CMK (cell line): ENCODE data around the gene THADA.
A peak's percentile ranks its signal among the peaks of the same experiment; 100 is the strongest.
"Not testable (repeated sequence)": the region's sequence is repeated elsewhere in the genome, so short reads cannot be mapped to it uniquely, and the experiment has no call there.

Experiments
- DNase-seq: peaks from one replicate; pipeline ENCODE4 v3.0.0-alpha.2; 2010; ENCODE audit warnings: low read depth

THADA gene, protein sequence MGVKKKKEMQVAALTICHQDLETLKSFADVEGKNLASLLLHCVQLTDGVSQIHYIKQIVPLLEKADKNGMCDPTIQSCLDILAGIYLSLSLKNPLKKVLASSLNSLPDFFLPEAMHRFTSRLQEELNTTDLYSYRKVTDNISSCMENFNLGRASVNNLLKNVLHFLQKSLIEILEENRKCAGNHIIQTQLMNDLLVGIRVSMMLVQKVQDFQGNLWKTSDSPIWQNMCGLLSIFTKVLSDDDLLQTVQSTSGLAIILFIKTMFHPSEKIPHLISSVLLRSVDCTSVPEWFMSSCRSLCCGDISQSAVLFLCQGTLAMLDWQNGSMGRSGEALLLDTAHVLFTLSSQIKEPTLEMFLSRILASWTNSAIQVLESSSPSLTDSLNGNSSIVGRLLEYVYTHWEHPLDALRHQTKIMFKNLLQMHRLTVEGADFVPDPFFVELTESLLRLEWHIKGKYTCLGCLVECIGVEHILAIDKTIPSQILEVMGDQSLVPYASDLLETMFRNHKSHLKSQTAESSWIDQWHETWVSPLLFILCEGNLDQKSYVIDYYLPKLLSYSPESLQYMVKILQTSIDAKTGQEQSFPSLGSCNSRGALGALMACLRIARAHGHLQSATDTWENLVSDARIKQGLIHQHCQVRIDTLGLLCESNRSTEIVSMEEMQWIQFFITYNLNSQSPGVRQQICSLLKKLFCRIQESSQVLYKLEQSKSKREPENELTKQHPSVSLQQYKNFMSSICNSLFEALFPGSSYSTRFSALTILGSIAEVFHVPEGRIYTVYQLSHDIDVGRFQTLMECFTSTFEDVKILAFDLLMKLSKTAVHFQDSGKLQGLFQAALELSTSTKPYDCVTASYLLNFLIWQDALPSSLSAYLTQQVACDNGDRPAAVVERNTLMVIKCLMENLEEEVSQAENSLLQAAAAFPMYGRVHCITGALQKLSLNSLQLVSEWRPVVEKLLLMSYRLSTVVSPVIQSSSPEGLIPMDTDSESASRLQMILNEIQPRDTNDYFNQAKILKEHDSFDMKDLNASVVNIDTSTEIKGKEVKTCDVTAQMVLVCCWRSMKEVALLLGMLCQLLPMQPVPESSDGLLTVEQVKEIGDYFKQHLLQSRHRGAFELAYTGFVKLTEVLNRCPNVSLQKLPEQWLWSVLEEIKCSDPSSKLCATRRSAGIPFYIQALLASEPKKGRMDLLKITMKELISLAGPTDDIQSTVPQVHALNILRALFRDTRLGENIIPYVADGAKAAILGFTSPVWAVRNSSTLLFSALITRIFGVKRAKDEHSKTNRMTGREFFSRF (N-terminal part only)

DNA sequence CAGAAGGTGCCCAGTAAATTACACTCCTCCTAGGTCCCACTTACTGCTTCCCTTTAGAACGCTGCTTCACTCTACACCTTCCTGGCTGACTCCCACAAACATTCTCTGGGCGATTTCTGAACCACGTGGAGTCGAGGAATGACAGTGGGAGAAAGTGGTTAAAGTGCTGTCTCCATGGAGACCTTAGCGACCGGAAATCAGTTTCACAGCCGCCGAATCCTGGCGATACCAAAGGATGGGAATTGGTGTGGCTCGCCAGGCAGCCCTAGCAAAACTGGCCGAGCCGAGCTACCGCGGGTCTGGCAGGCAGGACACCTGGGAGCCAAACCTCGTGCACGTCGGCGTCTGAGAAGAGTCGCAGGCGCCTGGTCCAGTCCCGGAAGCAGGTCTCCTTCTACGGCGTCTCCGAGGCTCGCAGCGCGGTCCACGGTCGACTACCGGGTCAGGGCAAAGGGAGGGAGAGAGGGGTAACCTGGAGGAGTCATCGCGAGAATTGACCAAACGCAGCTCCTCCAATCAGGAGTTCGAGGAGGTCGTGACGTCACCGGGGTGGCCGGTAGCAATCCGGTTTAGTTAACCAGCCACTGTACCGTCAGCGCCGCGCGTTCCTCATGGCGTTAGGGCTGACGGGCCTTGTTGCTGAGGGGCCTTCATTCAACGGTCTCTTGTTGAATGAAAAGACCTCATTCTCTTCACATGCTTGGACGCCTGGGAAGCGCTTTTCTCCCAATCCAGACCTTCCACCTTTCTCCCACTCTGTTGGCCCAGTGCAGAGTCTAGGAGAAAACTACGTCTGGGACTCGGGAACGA is at the start of gene THADA:
Gene THADA, minus strand, starts transcription at position 436 of the 810 bp plus-strand sequence. CDS start 3,646 bp downstream, outside the sequence.
- peak; percentile 95 for DNase-seq

DNA sequence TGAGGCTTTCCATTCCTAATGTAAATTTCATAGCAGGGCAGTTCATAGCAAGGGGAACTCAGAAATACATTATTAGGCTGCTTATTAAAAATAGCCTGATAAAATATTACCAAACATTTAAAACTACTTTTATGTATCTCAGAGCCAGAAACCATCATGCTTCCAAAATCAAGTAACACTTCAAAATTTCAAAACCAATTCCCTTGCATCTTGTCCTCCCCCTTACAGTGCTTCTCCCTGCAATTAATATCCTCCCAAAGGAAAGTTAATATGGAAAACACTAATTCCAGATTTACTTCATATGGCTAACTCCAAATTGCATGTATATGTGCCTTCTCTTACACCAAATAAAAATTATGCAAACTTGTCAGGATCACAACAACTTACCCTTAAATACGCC is 47.8 kb upstream of the THADA start:
- DNase-seq: no peak

DNA sequence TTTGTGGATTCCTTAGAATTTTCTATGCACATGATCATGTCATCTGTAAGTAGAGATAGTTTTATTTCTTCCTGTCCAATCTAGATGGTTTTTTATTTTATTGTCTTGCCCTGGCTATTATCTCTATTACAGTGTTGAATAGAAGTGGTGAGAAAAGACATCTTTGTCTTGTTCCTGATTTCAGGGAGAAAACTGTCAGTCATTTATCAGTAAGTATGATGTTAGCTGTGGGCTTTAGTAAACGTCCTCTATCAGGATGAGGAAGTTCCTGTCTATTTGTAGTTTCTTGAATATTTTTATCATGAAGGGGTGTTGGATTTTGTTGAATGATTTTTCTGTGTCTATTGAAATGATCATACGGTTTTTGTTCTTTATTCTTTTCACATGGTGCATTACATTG is 46.5 kb upstream of the THADA start:
- DNase-seq: no peak

DNA sequence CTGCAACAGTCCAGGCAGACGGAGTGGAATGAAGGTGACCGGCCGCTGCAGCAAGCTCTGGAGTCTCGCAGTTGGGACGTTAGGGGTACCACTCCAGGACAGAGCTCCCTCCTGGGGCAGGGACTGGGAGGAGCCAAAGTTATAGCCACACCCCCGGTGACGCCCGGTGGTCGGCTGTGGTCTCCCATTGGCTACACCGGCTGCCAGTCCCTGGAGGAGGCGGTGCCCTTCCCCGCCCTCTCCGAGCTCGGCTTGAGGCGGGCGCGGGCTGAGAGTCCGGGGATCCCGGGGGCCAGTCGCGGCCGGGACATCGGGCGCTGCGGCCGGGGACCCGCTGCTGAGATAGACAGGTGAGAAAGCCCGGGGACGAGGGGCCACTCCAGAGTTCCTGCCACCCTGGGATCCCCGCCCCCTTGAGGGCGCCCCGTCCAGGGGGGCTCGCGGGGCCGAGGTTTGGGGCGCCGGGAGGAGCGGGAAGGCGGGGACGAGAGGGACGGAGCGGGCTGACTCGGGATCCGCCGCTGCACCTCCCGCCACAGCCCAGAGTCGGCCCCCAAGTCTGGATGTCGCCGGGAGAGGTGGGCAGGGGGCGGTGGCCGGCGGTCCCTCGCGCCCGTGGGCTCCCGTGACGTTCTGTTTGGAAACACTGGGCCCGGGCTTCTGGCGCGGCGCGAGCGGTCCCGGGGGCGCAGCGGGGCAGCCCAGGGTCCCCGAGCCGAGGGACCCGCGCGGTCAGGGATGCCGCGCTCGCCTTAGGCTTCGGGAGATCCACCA is 41.4 kb upstream of the THADA start, which contains the start of gene PLEKHH2:
Gene PLEKHH2, plus strand, starts transcription at position 231 of the 774 bp plus-strand sequence. CDS start 7,414 bp downstream, outside the sequence.
- peak; percentile 40 for DNase-seq

DNA sequence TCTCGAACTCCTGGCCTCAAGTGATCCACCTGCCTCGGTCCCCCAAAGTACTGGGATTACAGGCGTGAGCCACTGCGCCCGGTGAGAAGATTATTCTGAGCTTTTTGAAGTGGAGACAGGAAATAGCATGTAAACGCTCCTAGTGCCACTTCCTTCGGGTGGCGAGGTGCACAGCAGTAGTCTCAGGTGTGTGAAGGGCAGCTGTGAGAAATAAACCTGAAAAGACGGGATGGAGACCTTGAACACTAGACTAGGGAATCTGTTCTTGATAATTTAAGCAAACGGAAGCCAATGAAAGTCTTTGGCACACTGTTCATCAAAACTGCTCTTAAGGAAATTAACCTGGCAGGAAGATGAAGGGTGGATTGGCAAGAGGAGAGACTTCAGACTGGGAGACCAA is 40.8 kb upstream of the THADA start:
- DNase-seq: no peak

DNA sequence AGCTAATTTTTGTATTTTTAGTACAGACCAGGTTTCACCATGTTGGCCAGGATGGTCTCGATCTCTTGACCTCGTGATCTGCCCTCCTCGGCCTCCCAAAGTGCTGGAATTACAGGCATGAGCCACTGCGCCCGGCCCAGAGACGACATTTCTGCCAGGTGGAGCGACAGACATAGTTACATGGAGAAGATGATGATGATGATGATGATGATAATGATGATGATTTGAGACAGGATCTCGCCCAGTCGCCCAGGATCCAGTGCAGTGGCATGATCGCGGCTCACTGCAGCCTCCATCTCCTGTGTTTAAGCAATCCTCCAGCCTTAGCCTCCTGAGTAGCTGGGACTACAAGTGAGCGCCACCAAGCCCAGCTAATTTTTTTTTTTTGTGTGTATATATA is 40.3 kb upstream of the THADA start:
- not testable (repeated sequence) for DNase-seq

DNA sequence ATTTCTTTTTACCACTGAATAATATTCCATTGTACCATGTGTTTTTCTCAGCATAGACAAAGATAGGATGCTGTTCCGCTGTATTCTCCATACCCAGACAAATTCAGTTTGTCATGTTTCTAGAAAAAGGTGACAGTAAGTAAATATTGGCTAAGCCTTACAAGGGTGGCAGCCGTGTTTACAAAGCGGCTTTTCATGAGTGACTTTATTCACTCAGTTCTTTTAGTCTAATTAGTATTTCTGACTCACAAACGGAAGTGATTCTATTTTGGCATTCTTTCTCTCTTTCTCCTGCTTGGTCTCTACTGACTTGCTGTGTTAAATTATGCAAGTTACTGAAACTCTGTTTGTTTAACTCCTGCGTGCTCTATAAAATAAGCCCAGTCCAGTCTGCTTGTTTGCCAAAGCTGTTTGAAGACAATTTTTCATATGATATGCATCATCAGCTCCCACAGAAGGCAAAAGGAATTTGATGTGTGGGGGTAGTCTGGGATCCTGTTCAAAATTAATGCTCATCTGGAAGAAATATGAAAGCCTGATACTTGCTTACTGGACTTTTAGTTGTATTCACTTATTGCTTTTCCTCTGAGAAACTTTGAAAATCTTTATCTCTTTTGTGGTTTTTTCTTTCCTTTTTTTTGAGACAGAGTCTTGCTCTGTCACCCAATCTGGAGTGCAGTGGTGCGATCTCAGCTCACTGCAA is 38.9 kb upstream of the THADA start:
- DNase-seq: no peak

DNA sequence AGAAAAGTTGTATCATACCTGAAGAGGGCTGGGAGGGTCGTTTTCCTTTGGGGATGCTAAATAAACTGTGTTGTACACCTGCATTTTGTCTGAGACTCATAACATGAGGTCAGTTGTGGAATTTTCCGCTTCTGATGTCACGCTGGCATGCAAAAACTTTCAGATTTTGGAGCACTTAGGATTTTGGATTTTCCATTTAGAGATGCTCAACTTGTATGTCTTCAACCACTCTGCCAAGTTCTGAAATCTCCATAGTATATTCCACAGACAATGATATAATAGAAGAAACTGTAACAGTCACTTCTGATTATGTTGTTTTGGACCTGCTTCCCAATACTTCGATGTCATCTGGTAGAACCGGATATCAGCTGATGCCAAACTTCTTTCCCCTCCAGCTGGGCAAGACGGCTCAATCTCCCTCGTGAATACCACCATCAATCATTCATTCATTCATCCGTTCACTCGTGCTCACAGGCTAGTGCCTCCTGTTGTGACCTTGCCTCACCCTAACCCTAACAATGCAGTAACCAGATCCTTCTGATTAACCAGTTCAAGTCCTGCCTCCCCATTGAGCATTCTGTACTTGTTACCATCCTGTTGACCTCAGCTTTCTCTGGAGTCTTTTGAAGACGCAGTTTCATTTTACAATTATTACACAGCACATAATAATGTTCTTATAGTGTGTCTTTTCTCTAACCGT is 35.9 kb upstream of the THADA start:
- DNase-seq: no peak

DNA sequence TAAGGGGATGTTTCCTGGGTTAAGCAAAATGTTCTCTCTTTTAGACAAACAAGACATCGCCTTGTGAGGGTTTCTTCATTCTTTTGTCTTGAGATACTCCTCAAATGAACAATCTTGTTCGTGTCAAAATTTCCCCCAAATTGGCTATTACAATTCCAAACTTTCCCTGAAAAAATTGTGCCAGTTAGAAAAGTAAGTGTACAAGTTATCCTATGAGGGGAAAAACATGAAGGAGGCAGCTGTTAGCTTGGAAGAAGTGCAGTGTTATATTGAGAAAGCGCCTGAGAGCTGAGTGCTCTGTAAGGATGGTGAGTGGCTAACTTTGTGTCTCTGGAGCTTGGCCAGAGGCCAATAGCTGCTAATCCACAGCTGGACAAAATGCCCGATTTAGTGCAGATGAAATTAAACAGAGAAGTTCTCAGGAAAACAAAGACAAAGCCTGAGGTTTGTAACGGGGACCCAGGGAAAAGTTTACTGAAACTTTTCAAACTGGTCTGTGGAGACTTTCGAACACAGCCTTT is 27.2 kb upstream of the THADA start:
- no peak for DNase-seq

DNA sequence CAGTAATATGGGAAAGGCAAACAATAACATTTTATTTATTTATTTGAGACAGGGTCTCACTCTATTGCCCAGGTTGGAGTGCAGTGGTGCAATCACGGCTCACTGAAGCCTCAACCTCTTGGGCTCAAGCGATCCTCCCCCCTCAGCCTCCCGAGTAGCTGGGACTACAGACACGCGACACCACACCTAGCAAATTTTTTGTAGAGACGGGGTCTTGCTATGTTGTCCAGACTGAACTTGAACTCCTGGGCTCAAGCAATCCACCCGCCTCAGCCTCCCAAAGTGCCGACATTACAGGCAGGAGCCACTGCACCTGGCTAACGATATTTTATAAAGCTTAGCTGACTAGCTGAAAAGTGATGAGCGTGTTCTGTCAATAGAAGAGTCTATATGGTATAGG is 23.7 kb upstream of the THADA start:
- DNase-seq: no peak

DNA sequence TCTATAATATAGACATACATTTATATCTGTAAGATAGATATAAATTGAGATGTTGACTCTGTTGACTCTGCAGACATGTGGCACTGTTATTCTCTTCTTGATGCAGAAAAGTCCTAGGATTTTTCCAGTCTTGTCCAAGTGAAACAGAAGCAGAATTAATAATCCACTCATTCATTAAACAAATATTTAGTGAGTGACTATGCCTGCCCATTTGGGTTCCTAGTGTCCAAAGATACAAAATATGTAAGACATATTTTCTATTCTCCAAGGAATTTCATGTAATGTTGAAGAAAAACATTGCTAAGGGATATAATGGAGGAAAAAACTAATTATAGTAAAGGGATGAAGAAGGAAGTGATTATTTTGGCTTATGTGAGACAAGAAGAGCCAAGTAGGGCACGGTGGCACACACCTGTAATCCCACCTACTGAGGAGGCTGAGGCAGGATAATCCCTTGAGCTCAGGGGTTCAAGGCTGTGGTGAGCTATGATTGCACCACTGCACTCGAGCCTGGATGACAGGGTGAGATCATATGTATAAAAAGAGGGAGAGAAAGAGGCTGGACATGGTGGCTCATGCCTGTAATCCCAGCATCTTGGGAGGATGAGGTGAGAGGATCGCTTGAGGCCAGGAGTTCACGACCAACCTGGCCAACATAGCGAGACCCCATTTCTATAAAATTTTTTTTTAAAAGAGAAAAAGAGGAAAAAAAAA is 21.3 kb upstream of the THADA start:
- DNase-seq: no peak

DNA sequence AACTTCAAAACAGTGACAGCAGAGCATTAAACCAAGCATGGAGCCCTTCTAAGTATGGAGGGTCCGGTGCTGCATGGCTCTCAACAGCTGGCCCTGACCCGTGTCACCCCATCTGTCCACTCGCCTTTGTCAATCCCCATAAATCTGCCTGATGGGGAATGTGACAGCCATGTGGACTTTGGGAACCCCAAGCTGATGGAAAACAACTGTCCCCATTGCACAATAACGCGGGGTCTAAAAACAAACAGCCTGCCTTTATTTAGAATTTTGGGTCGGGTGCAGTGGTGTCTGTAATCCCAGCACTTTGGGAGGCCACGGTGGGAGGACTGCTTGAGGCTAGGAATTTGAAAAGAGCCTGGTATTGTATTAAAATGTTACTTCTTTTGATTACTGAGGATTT is 17.1 kb upstream of the THADA start:
- DNase-seq: no peak

DNA sequence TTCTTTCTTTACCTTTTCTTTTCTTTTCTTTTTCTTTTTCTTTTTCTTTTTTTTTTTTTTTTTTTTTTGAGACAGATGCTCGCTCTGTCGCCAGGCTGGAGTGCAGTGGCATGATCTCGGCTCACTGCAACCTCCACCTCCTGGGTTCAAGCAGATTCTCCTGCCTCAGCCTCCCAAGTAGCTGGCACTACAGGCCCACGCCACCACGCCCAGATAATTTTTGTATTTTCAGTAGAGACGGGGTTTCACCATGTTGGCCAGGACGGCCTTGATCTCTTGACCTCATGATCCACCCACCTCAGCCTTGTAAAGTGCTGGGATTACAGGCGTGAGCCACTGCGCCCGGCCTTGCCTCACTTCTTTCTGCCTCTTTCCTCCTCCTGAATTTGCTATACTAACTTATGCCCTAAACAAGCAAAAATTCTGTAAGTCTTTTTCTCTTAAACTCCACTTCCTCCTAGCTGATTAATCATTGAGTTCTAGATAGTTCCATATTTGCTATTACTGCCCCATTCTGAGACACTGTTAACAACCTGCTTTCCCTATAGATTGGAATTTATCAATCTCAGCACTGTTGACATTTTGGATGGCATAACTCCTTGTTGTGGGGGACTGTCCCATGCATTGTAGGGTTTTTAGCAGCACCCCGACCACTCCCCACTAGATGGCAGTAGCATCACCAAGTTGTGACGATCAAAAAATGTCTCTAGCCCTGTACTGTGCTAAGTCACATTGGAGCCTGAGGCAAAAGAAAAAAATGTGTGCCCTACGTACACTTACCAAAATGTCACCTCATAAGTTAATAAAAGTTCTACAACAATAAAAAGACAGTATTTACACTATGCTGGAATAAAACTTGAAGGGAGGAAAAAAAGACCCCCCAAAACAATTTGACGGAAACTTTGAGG is 16.4 kb upstream of the THADA start:
- peak; percentile 61 for DNase-seq

DNA sequence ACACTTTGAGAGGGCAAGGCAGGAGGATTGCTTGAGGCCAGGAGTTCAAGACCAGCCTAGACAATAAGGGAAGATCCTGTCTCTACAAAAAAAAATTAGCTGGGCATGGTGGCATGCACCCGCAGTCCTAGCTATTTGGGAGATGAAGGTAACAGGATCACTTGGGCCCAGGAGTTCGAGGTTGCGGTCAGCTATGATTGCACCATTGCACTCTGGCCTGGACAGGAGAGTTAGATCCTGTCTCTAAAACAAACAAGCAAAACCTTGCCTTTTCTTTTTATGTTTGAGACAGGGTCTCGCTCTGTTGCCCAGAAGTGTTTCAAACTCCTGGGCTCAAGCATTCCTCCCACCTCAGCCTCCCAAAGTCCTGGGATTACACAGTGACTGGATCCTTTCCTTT is 14.5 kb upstream of the THADA start:
- DNase-seq: no peak

DNA sequence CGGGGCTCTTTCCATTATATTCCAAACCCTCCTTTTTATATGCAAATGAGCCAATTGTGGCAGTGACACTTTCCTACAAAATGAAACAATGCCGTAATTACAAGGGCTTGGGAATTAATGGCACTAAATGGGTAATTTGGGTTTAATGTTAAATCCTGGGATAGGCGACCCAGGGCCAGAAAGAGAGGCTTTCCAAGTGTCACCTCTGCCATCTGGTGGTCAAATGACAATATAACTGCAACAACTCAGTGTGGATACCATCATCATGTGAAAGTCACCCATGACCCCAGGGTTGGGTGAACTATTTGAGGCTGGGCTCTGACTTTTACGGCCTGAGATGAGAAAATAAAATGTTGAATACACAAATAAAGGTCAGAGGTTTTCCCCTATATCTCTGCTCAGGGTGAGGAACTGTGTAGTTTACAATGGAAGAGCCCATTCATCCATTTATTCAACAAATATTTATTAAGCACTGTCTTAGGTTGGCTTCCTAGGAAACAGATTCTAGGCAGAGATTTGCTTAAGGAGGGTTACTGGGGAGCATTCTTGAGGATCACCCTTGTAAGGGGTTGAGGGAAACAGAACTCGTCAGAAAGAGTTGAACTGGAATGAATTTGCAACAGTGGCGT is 13.6 kb upstream of the THADA start:
- DNase-seq: no peak

DNA sequence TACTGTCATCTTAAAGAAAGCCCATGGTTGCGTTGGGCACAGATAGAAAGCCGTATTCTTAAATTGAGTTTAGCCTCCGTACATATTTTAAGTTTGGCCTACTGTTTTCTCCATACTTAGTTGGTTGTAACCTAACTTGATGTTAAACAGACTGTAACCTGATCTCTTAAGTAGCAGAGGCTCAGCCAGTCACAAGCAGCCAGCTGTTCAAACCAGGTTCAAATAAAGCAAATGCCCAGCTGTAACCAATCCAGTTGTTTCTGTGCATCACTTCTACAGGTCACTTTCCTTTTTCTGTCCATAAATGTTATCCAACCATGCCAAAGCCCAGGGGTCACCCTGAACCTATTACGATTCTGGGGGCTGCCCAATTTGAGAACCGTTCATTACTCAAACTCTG is 10.0 kb upstream of the THADA start:
- no peak for DNase-seq
